ENCODE data around the gene SCAF11. TPM values are rescaled to one million over a fixed set of nuclear protein-coding genes. Genes with fewer than 3 reads are reported as not detected.

The SCAF11 gene
- total RNA-seq, 1 experiment from 2014 or later, result 75.7 TPM

DNA sequence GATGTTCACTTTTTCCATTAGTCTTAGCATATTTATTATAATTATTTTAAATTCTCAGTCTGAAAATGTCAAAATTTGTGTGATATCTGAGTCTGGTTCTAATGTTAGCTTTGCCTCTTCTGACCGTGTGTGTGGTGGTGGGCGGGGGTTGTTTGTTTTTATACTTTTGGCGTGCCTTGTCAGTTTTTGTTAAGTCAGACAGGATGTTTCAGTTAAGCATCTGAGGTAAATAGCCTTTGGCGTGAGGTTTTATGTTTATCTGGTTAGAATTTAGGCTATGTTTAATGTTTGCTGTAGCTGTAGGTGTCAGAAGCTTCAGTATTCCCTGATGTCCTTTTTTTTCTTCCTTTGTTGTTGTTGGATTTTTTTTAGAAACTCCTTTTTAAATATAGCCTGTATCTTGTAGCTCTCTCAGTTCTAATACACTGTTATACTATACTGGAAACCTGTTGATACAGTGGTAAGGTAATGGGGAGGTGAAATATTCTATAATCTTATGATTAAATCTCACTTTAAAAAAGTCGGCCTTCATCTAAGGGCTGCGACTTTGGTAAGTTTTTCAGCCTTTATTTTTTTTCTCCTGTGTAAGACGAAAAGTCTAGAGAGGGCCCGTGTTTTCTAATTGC lies 111.6 kb downstream of the SCAF11 start:
- H3K9me3 ChIP-seq (ENCODE audit: low read length), result no peaks in the 10 kb centered on the region
- POLR2A ChIA-PET (ENCODE audit: unreplicated experiment), result interaction anchor here (0.7 kb wide), 1 partner anchor 15 kb away, joined by 3 read pairs; no protein-coding TSS in a partner anchor
- H2AFZ ChIP-seq (ENCODE audit: low read length), result no peak overlapping the region
- no peak overlapping the region for H3K27ac ChIP-seq (ENCODE audit: low read length)
- peak; percentile 25 for DNase-seq
- intact Hi-C loops (cut with micrococcal nuclease), result loop anchor here (1.0 kb wide), 1 partner anchor 26 kb away; no protein-coding TSS in a partner anchor
- H3K4me3 ChIP-seq (ENCODE audit: low read length), result no peak overlapping the region
- no TSS peak for BruUV-seq (replicated peaks)
- H3K4me1 ChIP-seq (ENCODE audit: insufficient read depth, low read length), result 0 out of 2 replicates have a peak, but pooled peaks cover 6% of the 10 kb centered on the region
- no peaks in the 10 kb centered on the region for H3K9me2 ChIP-seq (replicated peaks; ENCODE audit: low read length)
- CTCF ChIA-PET, result no interaction called here
- no peaks in the 10 kb centered on the region for H4K20me1 ChIP-seq (ENCODE audit: low read length)
- H3K27me3 ChIP-seq (ENCODE audit: low read length), result no peaks in the 10 kb centered on the region
- H3F3A ChIP-seq (ENCODE audit: low read length, unreplicated experiment), result no peaks in the 10 kb centered on the region
- H3K79me2 ChIP-seq (ENCODE audit: low read length), result no peaks in the 10 kb centered on the region
- ATAC-seq, result peak; percentile 68
- no peak overlapping the region for H3K4me2 ChIP-seq (ENCODE audit: low read length)
- H3K36me3 ChIP-seq (ENCODE audit: low read depth, low read length), result peaks cover 12% of the 10 kb centered on the region; the same call in 1 of the 2 replicates
- TF ChIP-seq EZH2 (IDR thresholded peaks at IDR 0.05; ENCODE audit: low read length, unreplicated experiment) (no peak), EZH2phosphoT487 (IDR thresholded peaks at IDR 0.05; ENCODE audit: borderline replicate concordance, low read length) (no peak)
- TF ChIP-seq, protein P1, sequence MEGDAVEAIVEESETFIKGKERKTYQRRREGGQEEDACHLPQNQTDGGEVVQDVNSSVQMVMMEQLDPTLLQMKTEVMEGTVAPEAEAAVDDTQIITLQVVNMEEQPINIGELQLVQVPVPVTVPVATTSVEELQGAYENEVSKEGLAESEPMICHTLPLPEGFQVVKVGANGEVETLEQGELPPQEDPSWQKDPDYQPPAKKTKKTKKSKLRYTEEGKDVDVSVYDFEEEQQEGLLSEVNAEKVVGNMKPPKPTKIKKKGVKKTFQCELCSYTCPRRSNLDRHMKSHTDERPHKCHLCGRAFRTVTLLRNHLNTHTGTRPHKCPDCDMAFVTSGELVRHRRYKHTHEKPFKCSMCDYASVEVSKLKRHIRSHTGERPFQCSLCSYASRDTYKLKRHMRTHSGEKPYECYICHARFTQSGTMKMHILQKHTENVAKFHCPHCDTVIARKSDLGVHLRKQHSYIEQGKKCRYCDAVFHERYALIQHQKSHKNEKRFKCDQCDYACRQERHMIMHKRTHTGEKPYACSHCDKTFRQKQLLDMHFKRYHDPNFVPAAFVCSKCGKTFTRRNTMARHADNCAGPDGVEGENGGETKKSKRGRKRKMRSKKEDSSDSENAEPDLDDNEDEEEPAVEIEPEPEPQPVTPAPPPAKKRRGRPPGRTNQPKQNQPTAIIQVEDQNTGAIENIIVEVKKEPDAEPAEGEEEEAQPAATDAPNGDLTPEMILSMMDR (conservative IDR thresholded peaks at IDR 0.05; ENCODE audit: low read depth, low read length), result no peak
- H3K9ac ChIP-seq (ENCODE audit: low read length), result no peak overlapping the region

- Histone ChIP-seq H3K79me2 (ENCODE audit: low read length) (no peaks in the 10 kb centered on the region), H3F3A (ENCODE audit: low read length, unreplicated experiment) (no peaks in the 10 kb centered on the region), H3K4me3 (ENCODE audit: low read length) (no peak overlapping the region), H3K9me3 (ENCODE audit: low read length) (no peaks in the 10 kb centered on the region), H3K27ac (ENCODE audit: low read length) (no peak overlapping the region), H2AFZ (ENCODE audit: low read length) (no peak overlapping the region), H4K20me1 (ENCODE audit: low read length) (no peaks in the 10 kb centered on the region), H3K27me3 (ENCODE audit: low read length) (no peaks in the 10 kb centered on the region), H3K9ac (ENCODE audit: low read length) (no peak overlapping the region), H3K9me2 (replicated peaks; ENCODE audit: low read length) (no peaks in the 10 kb centered on the region), H3K4me1 (ENCODE audit: insufficient read depth, low read length) (0 out of 2 replicates have a peak, but pooled peaks cover 6% of the 10 kb centered on the region), H3K36me3 (ENCODE audit: low read depth, low read length) (peaks cover 14% of the 10 kb centered on the region; the same call in 1 of the 2 replicates), H3K4me2 (ENCODE audit: low read length) (no peak overlapping the region)
- no TSS peak for BruUV-seq (replicated peaks)
- POLR2A ChIA-PET (ENCODE audit: unreplicated experiment), result no interaction called here
- CTCF ChIA-PET, result no interaction called here
- no peak for TF ChIP-seq EZH2 (IDR thresholded peaks at IDR 0.05; ENCODE audit: low read length, unreplicated experiment)
- TF ChIP-seq, protein P1 (conservative IDR thresholded peaks at IDR 0.05; ENCODE audit: low read depth, low read length), result no peak
- TF ChIP-seq EZH2phosphoT487 (IDR thresholded peaks at IDR 0.05; ENCODE audit: borderline replicate concordance, low read length), result no peak
- intact Hi-C loops (cut with micrococcal nuclease), result no loop called here
- ATAC-seq (no peak), DNase-seq (no peak)
Measured at GRCh38 chr12:45877069-45877468, 113.3 kb downstream of the SCAF11 start.

GRCh38 chr12:45872446-45872845 lies 117.9 kb downstream of the SCAF11 start:
- no peaks in the 10 kb centered on the region for H3K9me3 ChIP-seq (ENCODE audit: low read length)
- no peaks in the 10 kb centered on the region for H3F3A ChIP-seq (ENCODE audit: low read length, unreplicated experiment)
- no peak overlapping the region for H2AFZ ChIP-seq (ENCODE audit: low read length)
- no peak overlapping the region for H3K27ac ChIP-seq (ENCODE audit: low read length)
- intact Hi-C loops (cut with micrococcal nuclease), result no loop called here
- ChIA-PET CTCF (no interaction called here), POLR2A (ENCODE audit: unreplicated experiment) (no interaction called here)
- ATAC-seq, result no peak
- no peaks in the 10 kb centered on the region for H3K27me3 ChIP-seq (ENCODE audit: low read length)
- H3K9me2 ChIP-seq (replicated peaks; ENCODE audit: low read length), result no peaks in the 10 kb centered on the region
- H4K20me1 ChIP-seq (ENCODE audit: low read length), result no peaks in the 10 kb centered on the region
- no peaks in the 10 kb centered on the region for H3K79me2 ChIP-seq (ENCODE audit: low read length)
- TF ChIP-seq EZH2 (IDR thresholded peaks at IDR 0.05; ENCODE audit: low read length, unreplicated experiment) (no peak), EZH2phosphoT487 (IDR thresholded peaks at IDR 0.05; ENCODE audit: borderline replicate concordance, low read length) (no peak)
- TF ChIP-seq, protein P1 (conservative IDR thresholded peaks at IDR 0.05; ENCODE audit: low read depth, low read length), result no peak
- BruUV-seq (replicated peaks), result no TSS peak
- DNase-seq, result no peak
- H3K4me2 ChIP-seq (ENCODE audit: low read length), result no peak overlapping the region
- H3K9ac ChIP-seq (ENCODE audit: low read length), result no peak overlapping the region
- no peaks in the 10 kb centered on the region for H3K4me1 ChIP-seq (ENCODE audit: insufficient read depth, low read length)
- H3K36me3 ChIP-seq (ENCODE audit: low read depth, low read length), result peaks cover 14% of the 10 kb centered on the region; the same call in 1 of the 2 replicates
- no peak overlapping the region for H3K4me3 ChIP-seq (ENCODE audit: low read length)
